K562 (cell line): ENCODE results near the gene PDF. TPM values are rescaled to one million over a fixed set of nuclear protein-coding genes. Genes with fewer than 3 reads are reported as not detected.

Experiments
- ATAC-seq: fragments of 200-7000 bp; cut with Tn5 transposase; 3 replicates; pipeline ENCODE4 v1.9.1; 2020; ENCODE audit warnings: moderate library complexity
- BruUV-seq: library from RNA; stranded (reverse); fragments of 400-500 nt; replicated peaks from 2 replicates; lab custom pipeline; 2021; lab: Mats Ljungman, UMichigan
- CTCF ChIA-PET: fragments of 300-600 bp; formaldehyde crosslinking; extraction: SDS; loops from one replicate; lab custom pipeline; 2021; ENCODE audit warnings: low intra/inter-chr PET ratio; lab: Yijun Ruan, JAX
- POLR2A ChIA-PET: fragments of 300-600, 350-650 bp; sonication (Branson Sonifier 250); formaldehyde crosslinking; extraction: SDS; loops from one replicate; lab custom pipeline; 2021; ENCODE audit warnings: antibody characterized with exemption, inconsistent platforms; lab: Yijun Ruan, JAX
- DNase-seq, 4 experiments: peaks; one replicate each; pipeline versions ENCODE4 v3.0.0 to v3.0.0-alpha.2; 2011 to 2018; ENCODE audit warnings: low spot score in 3 of 4, mixed read lengths in 3 of 4; ENCODE audit errors: extremely low read depth in 1 of 4
- FAIRE-seq: peaks from 2 replicates; lab custom pipeline; 2011; peaks lifted over from hg19 to GRCh38; lab: Jason Lieb, UNC
- H2AFZ ChIP-seq: 2 replicates; pipeline ENCODE4 v1.6.0; 2011; ENCODE audit warnings: low read depth, low read length, control low read depth, inconsistent platforms
- H3K27ac ChIP-seq: fragments of 200-600 bp; 3 replicates; pipeline ENCODE4 v1.8.0; 2011; ENCODE audit warnings: low read depth, mild to moderate bottlenecking, control low read depth, inconsistent platforms, low read length, moderate library complexity, mixed read lengths; ENCODE audit errors: extremely low read depth
- H3K27me3 ChIP-seq, 2 experiments: fragments of 300-600 bp in 1 of 2; 2 replicates in 1 of 2; 3 replicates in 1 of 2; pipeline versions ENCODE4 v1.6.0 to v1.8.0; 2011; ENCODE audit warnings: inconsistent platforms in 2 of 2, low read length in 2 of 2, mild to moderate bottlenecking in 1 of 2, mixed read lengths in 1 of 2, moderate library complexity in 1 of 2; ENCODE audit not compliant: control insufficient read depth in 2 of 2, insufficient read depth in 2 of 2
- H3K36me3 ChIP-seq: fragments of 300-600 bp; 3 replicates; pipeline ENCODE4 v1.8.0; 2011; ENCODE audit warnings: mild to moderate bottlenecking, low read length, inconsistent platforms; ENCODE audit not compliant: control insufficient read depth, insufficient read depth
- H3K4me1 ChIP-seq, 2 experiments: fragments of 200-600 bp in 1 of 2; replicated peaks in 1 of 2; 2 replicates in 1 of 2; 3 replicates in 1 of 2; pipeline versions ENCODE4 v1.5.1 to v1.8.0; 2011; ENCODE audit warnings: inconsistent platforms in 2 of 2, low read length in 2 of 2, mild to moderate bottlenecking in 1 of 2, mixed read lengths in 1 of 2, moderate library complexity in 1 of 2; ENCODE audit not compliant: control insufficient read depth in 2 of 2, insufficient read depth in 2 of 2
- H3K4me2 ChIP-seq: 2 replicates; pipeline ENCODE4 v1.6.1; 2011; ENCODE audit warnings: low read length, control low read depth, inconsistent platforms, mixed read lengths; ENCODE audit not compliant: insufficient read depth
- H3K4me3 ChIP-seq: fragments of 200-600 bp; sonication (generic), shearing (Covaris generic); 2 replicates; pipeline ENCODE4 v1.5.1; 2016; ENCODE audit warnings: control low read depth, inconsistent platforms
- H3K79me2 ChIP-seq: fragments of 200-600 bp; 3 replicates; pipeline ENCODE4 v1.8.0; 2011; ENCODE audit warnings: low read length, inconsistent platforms; ENCODE audit not compliant: control insufficient read depth, insufficient read depth
- H3K9ac ChIP-seq, 2 experiments: 2 replicates each; pipeline versions ENCODE4 v1.6.0 to v1.6.1; 2011; ENCODE audit warnings: low read depth in 2 of 2, low read length in 2 of 2, control low read depth in 1 of 2, inconsistent platforms in 1 of 2, mild to moderate bottlenecking in 1 of 2, mixed read lengths in 1 of 2; ENCODE audit not compliant: insufficient read depth in 1 of 2
- H3K9me1 ChIP-seq: one replicate; pipeline ENCODE4 v1.6.0; 2011; ENCODE audit warnings: inconsistent platforms, mild to moderate bottlenecking, low read length, moderate library complexity; ENCODE audit not compliant: control insufficient read depth, insufficient read depth
- H3K9me3 ChIP-seq: replicated peaks from 2 replicates; pipeline ENCODE4 v1.5.1; 2011; ENCODE audit warnings: low read depth, low read length, inconsistent platforms; ENCODE audit not compliant: control insufficient read depth, insufficient read depth
- H4K20me1 ChIP-seq: replicated peaks from 2 replicates; pipeline ENCODE4 v1.6.1; 2011; ENCODE audit warnings: low read length, inconsistent platforms, mixed read lengths; ENCODE audit not compliant: control insufficient read depth, insufficient read depth
- ARID3A ChIP-seq: IDR thresholded peaks from 2 replicates; pipeline ENCODE4 v1.6.1; 2012; ENCODE audit warnings: low read depth, low read length, improper control_type of control experiment, borderline replicate concordance
- CCNT2 ChIP-seq: IDR thresholded peaks from 2 replicates; pipeline ENCODE4 v1.6.1; 2011; ENCODE audit warnings: borderline replicate concordance, low read depth, mild to moderate bottlenecking, moderate library complexity, mixed read lengths, low read length; ENCODE audit not compliant: insufficient read length; ENCODE audit errors: extremely low read depth
- DLX4 ChIP-seq: fragments of 250-450 bp; sonication (Bioruptor Pico); IDR thresholded peaks from 2 replicates; pipeline ENCODE4 v1.6.1; 2021; ENCODE audit warnings: mild to moderate bottlenecking
- FOXP4 ChIP-seq: sonication (generic); formaldehyde crosslinking; IDR thresholded peaks from 2 replicates; pipeline ENCODE4 v1.8.0; 2022; ENCODE audit warnings: mild to moderate bottlenecking, missing genetic modification reagents, borderline replicate concordance
- HMGXB4 ChIP-seq: sonication (generic); formaldehyde crosslinking; IDR thresholded peaks from 2 replicates; pipeline ENCODE4 v1.8.1; 2023; ENCODE audit warnings: mild to moderate bottlenecking, missing genetic modification reagents
- MLX ChIP-seq, 2 experiments: fragments of 450-650 bp in 1 of 2; sonication (generic) in 1 of 2; formaldehyde crosslinking; conservative IDR thresholded peaks; 2 replicates each; pipeline versions ENCODE4 v1.4.0 to v1.8.1; 2020 to 2022; ENCODE audit warnings: mild to moderate bottlenecking in 1 of 2, missing genetic modification reagents in 1 of 2
- RAD51 ChIP-seq: fragments of 450-650 bp; IDR thresholded peaks from 2 replicates; pipeline ENCODE4 v1.7.1; 2016; ENCODE audit warnings: low read depth, mild to moderate bottlenecking, borderline replicate concordance
- RBM22 ChIP-seq: fragments of 200-400 bp; formaldehyde crosslinking; IDR thresholded peaks from 2 replicates; pipeline ENCODE4 v1.6.1; 2018; ENCODE audit warnings: low read length, low read depth; ENCODE audit not compliant: poor library complexity, severe bottlenecking
- SUPT5H ChIP-seq: fragments of 450-650 bp; IDR thresholded peaks from 2 replicates; pipeline ENCODE4 v1.6.1; 2016
- ZNF224 ChIP-seq: sonication (generic); formaldehyde crosslinking; IDR thresholded peaks from 2 replicates; pipeline ENCODE4 v1.8.0; 2022; ENCODE audit warnings: mild to moderate bottlenecking, missing genetic modification reagents
- WGBS: fragments of 100-300 bp; shearing (Covaris generic); methylation state at CpG from one replicate; pipeline ENCODE4 v1.1.6; 2016; ENCODE audit warnings: low coverage, mixed read lengths; ENCODE audit not compliant: insufficient coverage; ENCODE audit errors: missing lambda C conversion rate; 5-methylcytosine and 5-hydroxymethylcytosine counted together
- in situ Hi-C: fragments of 300-500 bp; cut with MboI; formaldehyde crosslinking; loops from 4 replicates; pipeline ENCODE4 v1.15.0; 2018; ENCODE audit warnings: inconsistent platforms, mixed read lengths
- intact Hi-C: fragments of 100-400 bp; cut with micrococcal nuclease; formaldehyde crosslinking; loops from 2 replicates; pipeline ENCODE4 v1.14.2; 2022
- polyA plus RNA-seq, 8 experiments: library from polyadenylated mRNA; depleted of rRNA in 4 of 8; stranded (reverse) in 5 of 8; unstranded in 3 of 8; fragments of >200 nt; fragmentation: Nextera tagmentation in 2 of 8; fragmentation: Illumina TruSeq in 1 of 8; extraction: Ambion mirVana in 2 of 8; extraction: Trizol in 1 of 8; gene quantifications; 2 replicates each; pipeline versions ENCODE4 v1.2.1 to v1.2.3, GENCODE V29; 2011 to 2014; ENCODE audit warnings: inconsistent platforms in 1 of 8, missing spikeins in 1 of 8
- total RNA-seq, 7 experiments: library from RNA; depleted of rRNA in 6 of 7; stranded (reverse); fragments of >200 nt in 6 of 7; fragmentation: Illumina TruSeq in 2 of 7; extraction: Trizol in 2 of 7; gene quantifications; 2 replicates each; pipeline versions ENCODE4 v1.2.1 to v1.2.3, GENCODE V29; 2011 to 2021; ENCODE audit warnings: low replicate concordance in 1 of 7

PDF gene
- total and polyA plus RNA-seq, 9 of the 15 experiments (the other 6 are each of a cell fraction or from before 2014, with no cell fraction given), result 0.15 to 72.4 (median 5.6) TPM

- POLR2A ChIA-PET, result interaction anchor here (0.6 to 5.1 kb wide), 13 partner anchors 9 to 809 kb away, joined by 3 to 51 read pairs (median 3); partner anchors contain the start of genes COG8, NIP7 and TERF2
- CTCF ChIA-PET, result interaction anchor here (1.1 kb wide), 1 partner anchor 10 kb away, joined by 8 read pairs; the partner anchor contains the start of genes COG8 and NIP7
- in situ Hi-C loops (no loop called here), intact Hi-C loops (no loop called here)
- 2% methylated on average over 68 of the region's 77 CpGs for WGBS
- Histone ChIP-seq H3K36me3 (peaks cover 78% of the 10 kb centered on the region), H2AFZ (peak overlapping the region; percentile 81), H3K4me1 (peaks cover 21 to 58% of the 10 kb centered on the region in 2 experiments; a peak in 4 of 5 replicates), H3K79me2 (peaks cover 69% of the 10 kb centered on the region), H3K4me2 (peak overlapping the region; percentile 89), H3K9me3 (no peaks in the 10 kb centered on the region), H3K9me1 (no peaks in the 10 kb centered on the region), H3K9ac (peak overlapping the region; percentile 85 to 97), H3K4me3 (peak overlapping the region; percentile 88), H3K27ac (peak overlapping the region; percentile 95), H4K20me1 (peaks cover 30% of the 10 kb centered on the region), H3K27me3 (no peaks in the 10 kb centered on the region)
- no TSS peak for BruUV-seq
- FAIRE-seq (no peak), ATAC-seq (peak; percentile 59), DNase-seq (peak in 2 of 4 experiments; percentile 46 to 51)
- TF ChIP-seq ZNF224 (CRISPR knock-in tag), result 0 out of 2 replicates have a peak, but pooled peaks have one; percentile 29
- 0 out of 4 replicates have a peak, but pooled peaks of 1 of the 2 experiments have one; percentile 55 for TF ChIP-seq MLX (CRISPR knock-in tag; conservative IDR thresholded peaks at IDR 0.05)
- TF ChIP-seq ARID3A, result no peak
- TF ChIP-seq HMGXB4, result peak; percentile 20; the same call in 1 of the 2 replicates
- TF ChIP-seq RBM22, result peak; percentile 71
- TF ChIP-seq DLX4 (CRISPR knock-in tag), result no peak
- TF ChIP-seq FOXP4, result peak; percentile 8; the same call in 1 of the 2 replicates
- TF ChIP-seq CCNT2, result no peak
- no peak for TF ChIP-seq RAD51
- peak; percentile 16; the same call in 1 of the 2 replicates for TF ChIP-seq SUPT5H
Measured at GRCh38 chr16:69329369-69330285, 761 bp downstream of the PDF start.
